Islet of Langerhans (tissue), 1 donor: ENCODE results near the gene BEST4.
A peak's percentile ranks its signal among the peaks of the same experiment; 100 is the strongest.
"Not testable (repeated sequence)": the region's sequence is repeated elsewhere in the genome, so short reads cannot be mapped to it uniquely, and the experiment has no call there.

ENCODE experiments used
- FAIRE-seq: peaks from one replicate; lab custom pipeline; 2011; peaks lifted over from hg19 to GRCh38; lab: Jason Lieb, UNC

Gene BEST4

DNA sequence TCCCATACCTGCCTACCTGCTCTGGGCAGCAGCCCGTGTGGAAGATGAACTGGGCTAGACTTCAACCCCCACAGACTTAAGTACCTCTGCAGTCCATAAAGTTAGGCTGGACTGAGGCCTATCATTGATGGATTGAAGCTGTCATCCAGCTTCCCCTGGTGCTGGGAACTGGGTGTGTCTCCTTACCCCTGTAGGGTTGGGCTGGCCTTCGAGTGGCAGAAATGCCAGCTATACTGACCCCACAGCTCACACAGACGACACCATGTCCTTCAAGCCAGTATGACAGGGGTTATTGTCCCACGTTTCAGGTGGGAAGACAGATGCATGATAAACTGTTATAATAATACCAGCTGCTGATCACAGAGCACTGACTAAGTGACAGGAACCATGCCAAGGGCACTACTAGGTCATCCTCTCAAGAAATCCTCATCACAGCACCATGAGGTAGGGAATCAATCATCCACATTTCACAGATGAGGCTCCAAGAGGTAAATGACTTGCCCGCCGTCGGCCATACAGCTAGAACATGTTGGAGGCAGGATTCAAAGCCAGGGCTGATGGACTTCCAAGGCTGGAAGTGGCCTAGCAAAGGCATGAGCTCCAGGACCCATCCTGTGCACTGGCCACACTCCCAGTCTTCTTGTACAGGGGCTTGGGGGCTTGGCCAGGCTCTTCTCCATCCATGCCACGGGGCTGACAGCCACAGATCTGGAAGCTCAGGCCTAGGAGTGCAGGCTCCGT lies at the start of gene BEST4:
Gene BEST4 (minus strand): TSS at position 51 of the 741 bp plus-strand sequence. CDS start 465 bp downstream, outside the sequence.
- no peak for FAIRE-seq

DNA sequence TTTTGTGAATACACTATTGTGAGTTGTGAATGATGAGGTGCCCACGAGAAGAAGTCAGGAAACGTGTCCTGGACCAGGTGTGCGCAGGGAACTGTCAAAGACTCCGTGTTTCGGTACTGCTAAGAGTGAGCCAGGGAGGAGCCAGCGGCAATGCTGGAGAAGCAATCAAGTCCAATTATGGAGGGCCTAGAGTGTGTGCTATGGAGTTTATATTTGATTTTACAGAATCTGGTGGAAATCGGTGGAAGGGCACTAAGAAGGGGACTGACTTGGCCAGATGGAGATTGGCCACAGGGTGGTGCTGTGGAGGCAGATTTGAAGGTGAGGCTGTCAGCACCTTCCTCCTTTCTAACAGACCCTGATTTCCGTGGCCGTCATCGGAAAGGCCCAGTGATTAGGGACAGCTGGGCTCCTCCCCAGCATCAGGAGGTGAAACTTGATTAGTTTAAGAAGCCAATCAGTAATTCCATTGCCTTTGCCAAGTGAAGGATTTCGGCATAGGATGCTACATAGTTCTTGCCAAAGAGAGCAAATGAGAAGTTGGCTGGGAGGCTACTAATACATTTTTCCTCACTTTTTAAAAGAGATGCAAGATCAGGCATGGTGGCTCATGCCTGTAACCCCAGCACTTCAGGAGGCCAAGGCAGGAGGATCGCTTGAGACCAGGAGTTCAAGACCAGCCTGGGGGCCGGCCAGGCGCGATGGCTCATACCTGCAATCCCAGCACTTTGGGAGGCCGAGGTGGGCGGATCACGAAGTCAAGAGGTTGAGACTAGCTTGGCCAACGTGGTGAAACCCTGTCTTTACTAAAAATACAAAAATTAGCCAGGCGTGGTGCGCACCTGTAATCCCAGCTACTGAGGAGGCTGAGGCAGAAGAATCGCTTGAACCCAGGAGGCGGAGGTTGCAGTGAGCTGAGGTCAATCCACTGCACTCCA lies 48.0 kb upstream of the BEST4 start:
- peak; percentile 74 for FAIRE-seq

DNA sequence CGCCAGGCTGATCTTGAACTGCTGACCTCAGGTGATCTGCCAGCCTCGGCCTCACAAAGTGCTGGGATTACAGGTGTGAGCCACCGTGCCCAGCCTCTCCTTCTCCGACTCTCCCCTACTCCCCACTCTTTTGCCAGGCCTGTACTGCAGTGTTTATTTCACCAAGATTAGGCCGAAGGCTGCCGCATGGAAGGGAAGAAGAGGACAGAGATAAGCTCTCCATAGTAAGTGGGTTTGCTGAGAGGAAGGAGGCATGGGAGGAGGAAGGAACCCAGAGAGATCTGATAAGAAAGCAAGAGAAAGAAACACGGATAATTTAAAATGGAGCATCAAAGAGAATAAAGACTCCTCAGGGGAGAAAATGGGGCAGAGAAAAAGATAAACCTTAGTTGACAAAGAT lies 46.4 kb upstream of the BEST4 start:
- FAIRE-seq, result no peak

DNA sequence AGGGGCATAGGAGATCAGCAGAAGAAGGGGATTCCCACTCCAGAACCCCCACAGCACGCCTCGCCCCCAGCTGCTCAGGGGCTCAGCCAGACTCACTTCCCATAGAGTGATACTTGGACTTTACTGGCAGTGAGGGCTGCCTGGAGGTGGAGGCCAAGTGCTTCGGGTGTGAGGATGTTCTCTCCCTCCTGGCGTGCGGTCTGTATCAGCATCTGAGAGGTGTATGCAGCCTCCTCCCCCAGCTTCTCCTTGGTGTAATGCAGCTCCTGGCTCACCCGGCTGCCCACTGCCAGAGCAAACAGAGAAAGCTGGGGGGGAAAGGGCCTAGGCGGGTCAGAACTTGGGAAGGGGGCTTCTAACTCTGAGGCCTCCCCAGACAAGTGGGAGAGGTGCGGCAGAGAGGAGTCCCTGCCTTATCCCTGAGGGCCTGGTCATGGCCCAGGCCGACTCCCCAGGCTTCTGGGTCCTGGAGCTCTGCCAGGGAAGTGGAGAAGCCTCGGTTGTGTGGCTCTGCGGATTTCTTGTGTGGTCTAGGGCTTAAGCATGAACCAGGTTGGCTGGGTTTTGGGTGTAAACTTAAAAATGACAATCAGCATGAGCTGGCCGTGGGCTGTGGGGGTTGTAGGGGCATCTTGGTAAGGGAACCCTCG lies 44.2 kb upstream of the BEST4 start:
- FAIRE-seq, result no peak

DNA sequence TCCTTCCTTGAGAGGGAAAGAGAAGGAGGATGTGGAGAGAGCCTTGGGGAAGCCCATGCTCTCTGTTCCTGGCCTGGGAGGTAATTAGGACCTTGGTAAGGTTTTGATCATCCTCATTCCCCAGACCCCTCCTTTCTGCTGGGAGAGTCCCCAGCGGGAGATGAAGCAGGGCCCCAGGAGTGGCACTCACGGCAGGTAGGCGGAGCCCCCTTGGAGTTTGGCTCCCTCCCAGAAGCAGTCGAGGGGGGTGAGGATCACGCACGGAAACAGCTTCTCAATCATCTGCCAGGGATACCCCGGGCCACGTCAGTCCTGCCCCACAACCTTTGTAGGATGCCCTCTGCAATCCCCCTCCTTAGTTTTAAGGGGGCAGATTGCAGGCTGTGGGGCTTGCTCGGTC lies 43.5 kb upstream of the BEST4 start:
- no peak for FAIRE-seq

DNA sequence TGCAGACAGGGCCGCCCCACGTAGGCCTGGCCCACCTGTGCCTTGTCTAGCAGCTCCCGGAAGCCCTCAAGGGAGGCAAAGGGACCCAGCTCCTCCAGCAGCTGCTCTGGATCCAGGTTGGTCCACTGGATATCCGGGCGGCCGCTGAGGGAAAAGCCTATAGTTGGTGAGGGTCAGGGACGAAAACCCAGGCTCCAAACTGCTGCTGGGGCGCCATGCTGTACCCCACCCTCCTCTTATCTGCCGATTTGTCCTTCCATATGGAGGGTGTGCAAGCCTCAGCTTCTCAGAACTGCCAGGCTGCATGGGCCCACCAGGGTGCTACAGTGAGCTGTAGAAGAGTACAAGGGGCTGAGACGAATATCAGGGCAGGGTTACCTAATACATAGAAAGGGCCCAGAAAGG lies 42.9 kb upstream of the BEST4 start:
- no peak for FAIRE-seq

DNA sequence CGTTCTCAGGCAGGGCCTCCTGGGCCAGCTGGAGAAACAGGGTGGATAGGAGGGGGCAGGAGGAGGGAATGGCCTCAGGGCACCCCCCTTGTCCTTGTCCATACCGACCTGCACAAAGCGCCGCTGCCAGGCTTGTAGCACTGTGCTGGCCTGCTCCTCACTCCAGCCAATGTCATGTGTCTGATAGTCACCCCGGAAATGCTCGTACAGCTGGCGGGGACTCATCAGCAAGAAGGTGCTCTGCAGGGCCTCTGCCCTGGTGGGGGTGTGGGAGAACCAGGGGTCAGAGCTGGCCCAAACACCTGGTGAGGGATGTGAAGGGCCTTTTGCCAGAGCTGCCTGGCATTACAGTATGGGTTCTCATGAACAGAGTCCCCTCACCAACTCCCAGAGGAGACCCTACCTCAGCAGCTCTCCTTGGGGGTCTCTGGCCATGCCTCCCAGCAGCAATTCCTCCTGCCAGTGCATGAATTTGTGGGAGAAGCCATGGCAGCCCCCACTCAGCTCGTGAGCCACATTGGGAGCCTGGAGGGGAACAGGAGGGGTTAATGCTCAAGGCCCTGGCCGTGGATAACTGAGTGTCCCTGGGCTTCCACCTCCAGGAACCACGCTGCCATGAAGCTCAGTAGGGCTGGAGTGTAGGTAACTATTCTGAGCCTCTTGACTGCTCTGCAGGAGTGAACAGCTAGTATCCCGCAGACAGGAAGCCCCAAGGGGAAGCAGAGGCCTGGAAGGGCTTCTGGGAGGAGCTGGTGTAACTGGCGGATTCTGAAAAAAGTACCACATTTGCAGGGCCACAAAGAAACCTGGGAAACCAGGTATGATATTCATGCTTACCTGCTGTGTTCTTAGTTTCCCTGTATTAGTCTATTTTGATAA lies 41.8 kb upstream of the BEST4 start:
- no peak for FAIRE-seq

DNA sequence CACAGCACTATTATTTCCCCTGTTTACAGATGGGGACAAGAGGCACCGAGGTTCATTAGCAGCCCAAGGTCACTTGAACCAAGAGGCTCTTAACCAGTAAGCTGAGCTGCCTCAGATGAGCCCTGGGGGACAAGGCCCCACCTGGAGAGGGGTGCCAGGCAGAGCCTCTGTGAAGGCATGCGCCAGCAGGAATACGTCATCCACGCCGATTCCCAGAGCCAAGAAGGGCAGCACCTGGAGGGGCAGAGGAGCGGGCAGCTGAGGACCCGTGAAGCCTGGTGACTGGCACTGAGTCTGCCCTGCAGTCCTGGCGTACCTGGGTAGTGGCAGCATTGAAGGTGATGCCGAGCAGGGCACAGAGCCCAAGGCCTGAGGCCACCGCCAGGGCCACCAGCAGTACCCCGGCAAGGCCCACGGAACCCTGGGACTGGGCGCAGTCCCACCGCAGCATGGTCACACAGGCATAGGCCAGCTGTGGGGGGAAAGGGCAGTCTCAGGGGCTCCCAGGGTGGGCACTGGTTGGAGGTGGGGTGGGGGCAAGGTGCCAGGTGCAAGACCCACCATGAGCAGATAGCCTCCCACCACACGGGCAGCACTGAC lies 41.0 kb upstream of the BEST4 start:
- FAIRE-seq, result no peak

DNA sequence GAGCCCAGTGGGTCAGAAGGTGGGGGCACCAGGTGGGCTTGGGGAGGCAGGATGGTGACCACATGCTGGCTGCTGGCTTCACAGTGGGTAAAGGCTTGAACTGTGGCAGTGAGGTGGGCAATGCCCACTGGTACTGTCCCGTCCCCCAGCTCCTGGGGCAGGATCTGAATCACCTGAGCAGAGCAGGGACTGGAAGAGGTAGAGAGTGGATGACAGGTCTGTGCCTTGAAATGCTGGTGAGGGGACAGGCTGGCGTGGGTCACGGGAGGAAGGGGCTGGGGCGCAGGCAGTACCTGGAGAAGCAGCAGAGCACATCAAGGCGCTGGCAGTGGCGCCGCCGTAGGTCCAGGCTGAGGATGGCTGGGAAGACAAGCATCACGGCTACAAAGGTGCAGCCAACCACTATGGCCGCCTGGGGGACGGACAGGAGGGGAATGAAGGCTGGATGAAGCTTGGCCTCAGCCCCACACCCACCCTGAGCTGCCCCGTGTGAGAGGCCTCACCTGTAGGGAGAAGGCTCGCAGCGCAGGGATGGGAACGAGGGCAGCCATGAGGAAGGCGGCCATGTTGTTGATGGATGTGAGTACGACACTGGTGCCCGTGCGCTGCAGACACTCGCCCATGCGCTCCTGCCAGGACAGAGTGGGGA lies 40.2 kb upstream of the BEST4 start:
- no peak for FAIRE-seq

DNA sequence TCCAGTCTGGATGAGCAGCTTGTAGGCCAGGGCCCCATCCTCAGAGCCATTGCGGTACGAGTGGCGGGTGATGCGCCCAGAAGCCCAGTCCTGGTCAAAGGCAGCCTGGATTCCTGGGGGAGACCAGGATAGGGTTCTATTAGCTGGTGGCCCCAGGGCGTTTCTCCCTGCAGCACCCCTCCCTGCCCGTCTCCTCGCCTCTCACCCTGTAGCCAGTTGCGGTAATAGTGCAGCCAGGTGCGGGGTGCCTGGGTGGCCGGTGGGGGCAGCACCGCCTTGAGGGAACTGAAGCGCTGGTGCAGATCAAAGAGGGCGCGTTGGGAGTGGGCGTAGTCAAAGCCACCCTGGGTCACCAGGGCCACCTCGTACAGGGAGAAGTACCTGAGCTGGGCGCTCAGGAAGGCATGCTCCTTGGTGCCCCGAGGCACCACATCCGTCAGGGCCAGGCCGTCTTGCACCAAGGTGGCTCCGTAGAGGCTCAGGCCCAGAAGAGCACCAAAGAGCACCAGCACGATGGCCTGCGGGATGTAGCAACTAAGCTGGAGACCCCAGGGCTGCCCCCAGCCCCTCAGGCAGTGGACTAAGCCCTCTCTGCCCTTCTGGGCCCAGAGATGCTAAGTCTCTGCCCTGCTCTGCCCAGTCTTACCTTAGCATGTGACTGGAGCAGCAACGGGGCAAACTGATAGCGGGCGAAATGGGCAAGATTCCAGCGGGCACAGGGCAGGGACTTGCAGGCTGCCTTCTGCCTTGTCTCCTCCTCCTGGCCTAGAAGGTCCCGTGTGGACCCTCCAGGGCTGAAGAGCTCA lies 39.4 kb upstream of the BEST4 start:
- no peak for FAIRE-seq

DNA sequence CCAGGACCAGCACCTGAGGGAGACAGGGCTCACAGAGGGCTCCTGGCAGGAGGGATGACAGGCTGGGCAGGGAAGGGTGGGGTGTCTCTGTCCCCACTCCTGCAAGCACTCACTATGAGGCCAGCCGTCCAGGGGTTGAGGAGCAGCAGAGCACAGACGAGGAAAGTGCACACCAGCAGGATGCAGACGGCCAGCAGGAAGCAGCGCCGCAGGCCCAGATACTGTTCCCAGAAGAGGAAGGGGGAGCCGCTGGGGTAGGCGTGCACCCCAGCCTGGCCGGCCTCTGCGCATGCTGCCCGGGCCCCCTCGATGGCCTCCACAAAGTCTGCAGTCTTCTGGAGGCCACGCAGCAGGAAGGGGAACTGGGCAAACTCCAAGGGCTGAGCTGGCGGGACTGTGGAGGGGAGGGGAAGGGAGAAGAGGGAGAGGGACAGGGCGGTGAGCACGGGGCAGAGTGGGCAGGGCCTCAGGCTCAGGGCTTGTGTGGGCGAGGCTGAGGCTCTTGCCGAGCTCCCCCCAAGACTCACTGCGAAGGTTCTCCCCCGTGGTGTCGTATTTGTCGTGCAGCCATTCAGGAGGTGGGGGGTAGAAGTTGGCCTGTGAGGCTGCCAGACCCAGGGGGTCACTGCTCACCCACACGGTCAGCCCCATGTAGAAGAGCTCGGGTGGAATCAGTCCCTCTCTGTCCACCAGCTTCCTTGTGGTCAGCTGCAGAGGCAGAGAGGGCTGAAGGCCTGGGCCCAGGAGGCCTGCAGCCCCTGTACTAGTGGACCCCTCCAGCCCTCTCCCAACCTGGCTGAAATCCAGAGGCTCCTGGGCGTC lies 38.6 kb upstream of the BEST4 start:
- no peak for FAIRE-seq

DNA sequence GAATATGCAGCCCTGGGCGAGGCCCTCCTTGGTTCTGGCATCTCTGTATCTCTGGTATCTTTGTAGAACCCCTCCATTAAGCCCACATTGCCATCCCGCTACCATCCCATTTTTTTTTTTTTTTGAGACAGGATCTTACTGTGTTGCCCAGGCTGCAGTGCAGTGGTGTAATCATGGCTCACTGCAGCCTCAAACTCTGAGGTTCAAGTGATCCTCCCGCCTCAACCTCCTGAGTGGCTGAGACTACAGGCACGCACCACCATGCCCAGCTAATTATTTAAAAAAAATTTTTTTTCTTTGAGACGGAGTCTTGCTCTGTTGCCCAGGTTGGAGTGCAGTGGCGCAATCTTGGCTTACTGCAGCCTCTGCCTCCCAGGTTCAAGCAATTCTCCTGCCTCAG lies 36.4 kb upstream of the BEST4 start:
- FAIRE-seq, result not testable (repeated sequence)

DNA sequence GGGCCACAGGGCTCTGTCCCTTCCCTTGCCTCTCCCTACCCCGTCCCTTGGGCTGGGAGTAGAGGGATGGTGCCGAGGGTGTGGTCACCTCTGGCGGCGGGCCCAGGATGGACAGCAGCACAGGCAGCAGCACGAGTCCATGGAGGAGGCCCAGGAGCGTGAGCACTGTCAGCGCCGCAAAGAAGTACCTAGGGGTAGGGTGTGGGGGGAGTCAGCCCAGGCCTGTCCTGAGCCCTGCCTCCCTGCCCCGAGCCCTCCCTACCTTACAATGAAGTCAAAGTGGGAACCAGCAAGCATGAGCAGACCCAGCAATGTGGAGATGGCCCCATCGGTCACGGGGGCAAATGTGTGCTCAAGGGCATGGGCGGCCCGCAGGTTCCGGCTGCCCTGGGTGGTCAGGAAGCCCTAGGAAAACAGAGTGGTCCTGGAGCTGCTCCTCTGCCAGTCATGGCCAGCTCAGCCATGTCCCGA lies 35.0 kb upstream of the BEST4 start:
- no peak for FAIRE-seq

DNA sequence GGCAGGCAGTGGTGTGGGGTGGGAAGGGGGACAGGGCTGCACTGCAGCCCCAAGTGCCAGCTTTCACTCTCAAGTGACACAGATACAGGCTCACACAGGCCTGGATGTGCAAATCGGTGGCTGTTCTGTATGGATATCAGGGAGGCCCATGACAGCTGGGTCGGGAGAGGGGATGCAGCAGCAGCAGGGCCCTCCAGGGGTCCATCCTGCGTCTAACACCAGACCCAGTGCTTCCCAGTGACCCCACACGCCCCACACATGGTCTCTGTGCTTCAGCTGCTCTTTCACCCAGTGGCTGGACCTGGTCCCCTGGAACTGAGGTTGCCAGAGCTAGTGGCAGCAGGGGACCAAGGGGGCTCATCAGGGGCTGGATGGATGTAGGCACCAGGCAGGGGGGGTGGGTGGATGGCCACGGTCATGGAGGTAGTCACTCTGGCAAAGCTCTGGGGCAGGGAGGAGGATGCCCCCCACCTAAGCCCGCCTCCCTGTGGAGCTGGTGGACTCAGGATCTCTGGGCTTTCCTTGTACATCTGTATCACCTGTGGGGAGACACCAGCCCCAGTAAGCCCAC lies 34.2 kb upstream of the BEST4 start:
- FAIRE-seq, result no peak

DNA sequence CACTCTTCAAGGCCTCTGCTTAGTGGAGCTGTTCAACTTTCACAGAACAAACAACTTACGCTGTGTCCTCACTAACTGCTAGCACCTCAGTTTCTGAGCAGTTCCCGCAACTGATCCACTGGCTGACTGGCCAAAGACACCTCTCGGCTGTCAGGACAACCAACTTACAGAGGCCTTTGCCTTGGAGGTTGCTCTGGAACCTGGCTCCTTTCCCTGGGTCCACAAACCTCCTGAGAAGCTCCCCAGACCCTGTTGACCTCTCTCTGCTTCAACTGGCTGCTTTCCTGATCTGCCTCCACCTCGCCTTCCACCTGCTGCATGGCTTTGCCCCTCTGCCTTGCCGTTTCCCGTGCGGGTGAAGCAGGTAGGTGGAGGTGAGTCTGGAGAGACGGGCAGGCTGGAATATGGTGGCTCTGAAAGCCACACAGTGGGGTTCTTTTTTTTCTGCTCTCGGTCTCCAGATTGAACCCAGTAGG lies 33.3 kb upstream of the BEST4 start:
- no peak for FAIRE-seq

DNA sequence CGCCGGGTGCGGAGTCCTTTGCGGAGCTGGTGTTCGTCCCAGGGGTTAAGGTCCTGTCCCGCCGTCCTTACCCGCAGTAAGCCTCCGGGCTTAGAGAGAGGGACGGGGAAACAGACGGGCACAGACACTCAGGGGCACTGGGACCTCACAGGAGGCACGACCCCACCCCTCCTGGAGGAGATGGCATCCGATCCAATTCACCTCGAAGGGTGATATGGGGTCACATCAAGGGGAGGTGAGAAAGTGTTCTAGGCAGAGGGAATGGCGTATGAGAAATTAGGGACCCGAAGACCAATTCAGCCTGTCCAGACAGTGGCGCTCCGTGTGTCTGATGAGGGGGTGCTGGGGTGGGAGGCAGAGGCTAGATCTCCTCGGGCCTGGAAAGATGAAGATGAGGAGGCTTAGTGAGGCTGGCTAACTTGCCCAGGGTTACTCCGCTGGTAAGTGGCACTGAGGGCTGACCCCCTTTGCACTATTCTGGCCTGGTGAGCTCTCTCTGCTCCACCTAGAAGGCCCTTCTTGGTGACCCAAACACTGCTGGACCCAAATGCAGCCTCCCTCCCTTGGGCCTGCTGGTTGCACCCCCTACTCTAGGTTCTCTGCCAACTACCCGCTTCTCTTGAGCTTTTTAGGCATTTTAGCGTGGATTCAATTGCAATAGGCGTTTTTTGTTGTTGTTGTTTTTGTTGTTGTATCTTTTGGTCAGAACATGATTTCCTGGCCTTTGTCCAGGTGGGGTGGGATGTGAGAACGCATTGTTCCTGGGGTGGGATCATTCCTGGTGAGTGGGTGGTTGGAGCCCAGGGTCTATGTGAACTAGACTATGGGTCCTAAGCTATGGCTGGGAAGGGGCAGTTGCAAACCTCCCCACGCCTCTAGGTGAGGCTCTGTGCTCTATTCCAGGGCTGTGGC lies 32.6 kb upstream of the BEST4 start:
- FAIRE-seq, result no peak

DNA sequence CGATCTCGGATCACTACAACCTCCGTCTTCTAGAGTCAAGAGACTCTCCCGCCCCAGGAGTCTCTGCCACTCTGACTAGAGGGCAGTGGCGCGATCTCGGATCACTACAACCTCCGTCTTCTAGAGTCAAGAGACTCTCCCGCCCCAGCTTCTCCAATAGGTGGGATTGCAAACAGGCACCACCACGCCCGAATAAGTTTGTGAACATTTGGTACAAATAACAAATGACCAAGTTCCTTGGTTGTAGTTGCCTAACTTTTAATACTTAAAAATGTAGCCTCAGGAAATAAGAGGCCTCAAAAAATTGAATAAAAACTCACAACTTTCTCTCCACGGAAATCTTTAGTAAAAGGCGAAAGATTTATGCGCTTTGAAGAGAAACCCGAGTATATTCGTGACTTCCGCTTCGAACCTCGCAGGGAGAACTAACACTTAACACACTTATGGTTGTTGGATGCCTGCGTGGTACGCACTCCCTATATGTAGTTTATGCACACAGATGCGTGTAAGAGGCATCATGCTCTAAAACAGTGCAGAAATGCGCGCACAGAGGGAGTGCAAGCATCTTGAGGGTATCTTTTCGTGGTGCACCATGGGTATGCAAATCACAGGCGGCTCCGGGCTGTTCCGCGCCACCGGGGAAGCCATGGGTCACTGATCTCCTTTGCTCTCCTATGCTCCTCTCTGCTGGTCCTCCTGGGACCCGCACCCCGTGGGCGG lies 31.8 kb upstream of the BEST4 start:
- FAIRE-seq, result peak; percentile 90
